Spleen (tissue), 7 donors: ENCODE data around the gene CHID1.

ENCODE experiments used
- CTCF ChIP-seq, 11 experiments: fragments of 200-600 bp in 7 of 11; fragments of 450-650 bp in 4 of 11; sonication (generic) in 4 of 11; IDR thresholded peaks in 8 of 11; conservative IDR thresholded peaks in 3 of 11; 1 replicate in 7 of 11; 2 replicates in 4 of 11; pipeline versions ENCODE4 v1.4.0 to v1.8.0; 2016 to 2021; ENCODE audit warnings: antibody characterized with exemption in 11 of 11, inconsistent platforms in 4 of 11, mild to moderate bottlenecking in 1 of 11
- POLR2A ChIP-seq, 3 donors: fragments of 450-650 bp; IDR thresholded peaks; one replicate each; pipeline ENCODE4 v1.5.1; 2017; ENCODE audit warnings: antibody characterized with exemption in 3 of 3, mild to moderate bottlenecking in 1 of 3
- POLR2AphosphoS5 ChIP-seq, 3 donors: sonication (generic); formaldehyde crosslinking; IDR thresholded peaks; one replicate each; pipeline ENCODE4 v1.5.1; 2017; ENCODE audit warnings: antibody characterized with exemption in 3 of 3
- donor health status: DM: no; HTN: no; CAD: no; lungs with moderate emphysema.
- donor health status: DM: no; HTN: no; CAD: no.
- donor health status: DM: no; HTN: no; CAD: no.

- TF ChIP-seq CTCF (IDR thresholded peaks at IDR 0.05 in 8 of 11, conservative IDR thresholded peaks at IDR 0.05 in 3 of 11) = no peak
- TF ChIP-seq POLR2AphosphoS5 (IDR thresholded peaks at IDR 0.05) = peak in 1 of 3 donors; percentile 12
- TF ChIP-seq POLR2A (IDR thresholded peaks at IDR 0.05) = no peak
Observed at GRCh38 chr11:957212-957920, 46.8 kb upstream of the CHID1 start.
